ENCODE results near the gene U2AF2.

- TF ChIP-seq CTCF (conservative IDR thresholded peaks at IDR 0.05; ENCODE audit: low read depth, low read length) (no peak), EZH2 (IDR thresholded peaks at IDR 0.05; ENCODE audit: low read length, unreplicated experiment) (no peak), EZH2phosphoT487 (IDR thresholded peaks at IDR 0.05; ENCODE audit: borderline replicate concordance, low read length) (no peak)
Measured at GRCh38 chr19:55697069-55697440, 42.2 kb downstream of the U2AF2 start.
